Measurements from ENCODE around the gene ZFHX3. TPM values are rescaled to one million over a fixed set of nuclear protein-coding genes. Genes with fewer than 3 reads are reported as not detected.

The ZFHX3 gene
- total and polyA plus RNA-seq, 2 donors (not counting 1 experiment from before 2014, with no cell fraction given), result 4.7 to 7.3 TPM

DNA sequence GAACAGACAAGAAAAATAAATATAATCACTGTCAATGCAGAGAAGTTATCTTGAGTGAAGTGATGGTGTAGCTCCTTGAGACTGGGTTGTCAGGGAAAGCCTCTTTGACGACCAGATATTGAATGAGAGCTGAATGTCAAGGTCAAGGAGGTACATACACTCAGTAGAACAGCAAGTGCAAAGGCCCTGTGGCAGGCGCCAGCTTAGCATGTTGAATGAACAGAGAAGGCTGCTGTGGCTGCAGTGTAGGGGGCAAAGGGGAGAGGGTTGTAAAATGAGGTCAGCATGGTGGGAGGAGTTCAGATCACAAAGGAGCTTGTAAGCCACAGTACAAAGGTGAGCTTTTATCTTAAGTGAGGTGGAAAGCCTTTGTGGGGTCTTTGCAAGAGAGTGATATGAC is 111.5 kb downstream of the ZFHX3 start:
- H4K20me1 ChIP-seq (ENCODE audit: control insufficient read depth, extremely low read depth, insufficient read depth, low read length), result peaks cover 2% of the 10 kb centered on the region
- TF ChIP-seq CTCF (conservative IDR thresholded peaks at IDR 0.05 in 1 of 2, IDR thresholded peaks at IDR 0.05 in 1 of 2; ENCODE audit: low read depth in 1 of 2, low read length in 2 of 2), result no peak
- TF ChIP-seq EZH2 (IDR thresholded peaks at IDR 0.05; ENCODE audit: low read length, missing control alignments), result no peak
- no peak overlapping the region for H2AFZ ChIP-seq (ENCODE audit: low read length)
- H3K36me3 ChIP-seq (ENCODE audit: control insufficient read depth, insufficient read depth, low read length), result no peaks in the 10 kb centered on the region
- H3K9me3 ChIP-seq (ENCODE audit: control insufficient read depth, insufficient read depth, low read depth, low read length), result no peaks in the 10 kb centered on the region
- H3K4me1 ChIP-seq (ENCODE audit: control insufficient read depth, extremely low read depth, insufficient read depth, low read length), result peaks cover 23% of the 10 kb centered on the region
- H3K27ac ChIP-seq (ENCODE audit: insufficient read depth, low read length), result no peak overlapping the region
- H3K79me2 ChIP-seq (ENCODE audit: control insufficient read depth, insufficient read depth, low read length), result peaks cover 54% of the 10 kb centered on the region
- H3K27me3 ChIP-seq (ENCODE audit: control insufficient read depth, insufficient read depth, low read length), result no peaks in the 10 kb centered on the region
- H3K4me3 ChIP-seq (replicated peaks in 1 of 4; ENCODE audit: control extremely low read depth in 1 of 4, insufficient read depth in 1 of 4, low read depth in 3 of 4, low read length in 4 of 4), result no peak overlapping the region
- DNase-seq (ENCODE audit: low read depth in 2 of 2), result no peak
- no peak overlapping the region for H3K9ac ChIP-seq (ENCODE audit: insufficient read depth, low read length)
- H3K4me2 ChIP-seq (ENCODE audit: extremely low read depth, insufficient read depth, low read length), result no peak overlapping the region

DNA sequence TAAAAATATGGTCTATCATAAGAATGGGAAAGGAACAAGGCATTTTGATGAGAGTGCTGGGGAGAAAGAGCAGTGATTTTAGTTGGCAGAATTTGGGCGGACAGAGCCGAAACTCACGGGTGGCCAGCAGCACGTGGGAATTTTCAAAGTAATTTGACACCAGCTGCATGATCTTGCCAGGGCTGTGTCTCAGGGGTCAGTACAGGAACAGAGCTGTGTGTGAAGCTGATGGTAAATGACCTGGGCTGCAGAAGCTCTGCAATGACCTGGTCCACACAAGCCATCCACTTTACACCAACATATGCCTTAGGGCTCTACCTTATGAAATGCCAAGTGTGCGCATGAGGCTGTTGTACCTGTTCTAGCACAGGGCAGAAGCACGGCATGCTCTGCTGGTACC is 112.0 kb downstream of the ZFHX3 start:
- H3K79me2 ChIP-seq (ENCODE audit: control insufficient read depth, insufficient read depth, low read length), result peaks cover 52% of the 10 kb centered on the region
- peaks cover 23% of the 10 kb centered on the region for H3K4me1 ChIP-seq (ENCODE audit: control insufficient read depth, extremely low read depth, insufficient read depth, low read length)
- TF ChIP-seq EZH2 (IDR thresholded peaks at IDR 0.05; ENCODE audit: low read length, missing control alignments), result no peak
- TF ChIP-seq CTCF (conservative IDR thresholded peaks at IDR 0.05 in 1 of 2, IDR thresholded peaks at IDR 0.05 in 1 of 2; ENCODE audit: low read depth in 1 of 2, low read length in 2 of 2), result no peak
- no peak overlapping the region for H3K4me2 ChIP-seq (ENCODE audit: extremely low read depth, insufficient read depth, low read length)
- H3K27me3 ChIP-seq (ENCODE audit: control insufficient read depth, insufficient read depth, low read length), result no peaks in the 10 kb centered on the region
- H3K9me3 ChIP-seq (ENCODE audit: control insufficient read depth, insufficient read depth, low read depth, low read length), result no peaks in the 10 kb centered on the region
- H3K9ac ChIP-seq (ENCODE audit: insufficient read depth, low read length), result no peak overlapping the region
- H3K36me3 ChIP-seq (ENCODE audit: control insufficient read depth, insufficient read depth, low read length), result no peaks in the 10 kb centered on the region
- no peak overlapping the region for H3K27ac ChIP-seq (ENCODE audit: insufficient read depth, low read length)
- DNase-seq (ENCODE audit: low read depth in 2 of 2), result peak in 1 of 2 donors; percentile 28
- H4K20me1 ChIP-seq (ENCODE audit: control insufficient read depth, extremely low read depth, insufficient read depth, low read length), result peaks cover 2% of the 10 kb centered on the region
- H2AFZ ChIP-seq (ENCODE audit: low read length), result no peak overlapping the region
- H3K4me3 ChIP-seq (replicated peaks in 1 of 4; ENCODE audit: control extremely low read depth in 1 of 4, insufficient read depth in 1 of 4, low read depth in 3 of 4, low read length in 4 of 4), result no peak overlapping the region

GRCh38 chr16:72934636-72935403 is 113.1 kb downstream of the ZFHX3 start:
- Histone ChIP-seq H3K27me3 (ENCODE audit: control insufficient read depth, insufficient read depth, low read length) (no peaks in the 10 kb centered on the region), H3K4me2 (ENCODE audit: extremely low read depth, insufficient read depth, low read length) (no peak overlapping the region), H2AFZ (ENCODE audit: low read length) (no peak overlapping the region), H3K79me2 (ENCODE audit: control insufficient read depth, insufficient read depth, low read length) (peaks cover 44% of the 10 kb centered on the region), H3K36me3 (ENCODE audit: control insufficient read depth, insufficient read depth, low read length) (no peaks in the 10 kb centered on the region), H3K4me3 (replicated peaks in 1 of 4; ENCODE audit: control extremely low read depth in 1 of 4, insufficient read depth in 1 of 4, low read depth in 3 of 4, low read length in 4 of 4) (no peak overlapping the region), H4K20me1 (ENCODE audit: control insufficient read depth, extremely low read depth, insufficient read depth, low read length) (peaks cover 2% of the 10 kb centered on the region), H3K27ac (ENCODE audit: insufficient read depth, low read length) (peak overlapping the region; percentile 13), H3K9me3 (ENCODE audit: control insufficient read depth, insufficient read depth, low read depth, low read length) (no peaks in the 10 kb centered on the region), H3K4me1 (ENCODE audit: control insufficient read depth, extremely low read depth, insufficient read depth, low read length) (peaks cover 29% of the 10 kb centered on the region), H3K9ac (ENCODE audit: insufficient read depth, low read length) (no peak overlapping the region)
- DNase-seq (ENCODE audit: low read depth in 2 of 2), result peak; percentile 73 to 91
- TF ChIP-seq CTCF (conservative IDR thresholded peaks at IDR 0.05 in 1 of 2, IDR thresholded peaks at IDR 0.05 in 1 of 2; ENCODE audit: low read depth in 1 of 2, low read length in 2 of 2) (no peak), EZH2 (IDR thresholded peaks at IDR 0.05; ENCODE audit: low read length, missing control alignments) (no peak)

Data from fibroblast of lung (primary cell).